ENCODE data around the gene DHX32.

The DHX32 gene

DNA sequence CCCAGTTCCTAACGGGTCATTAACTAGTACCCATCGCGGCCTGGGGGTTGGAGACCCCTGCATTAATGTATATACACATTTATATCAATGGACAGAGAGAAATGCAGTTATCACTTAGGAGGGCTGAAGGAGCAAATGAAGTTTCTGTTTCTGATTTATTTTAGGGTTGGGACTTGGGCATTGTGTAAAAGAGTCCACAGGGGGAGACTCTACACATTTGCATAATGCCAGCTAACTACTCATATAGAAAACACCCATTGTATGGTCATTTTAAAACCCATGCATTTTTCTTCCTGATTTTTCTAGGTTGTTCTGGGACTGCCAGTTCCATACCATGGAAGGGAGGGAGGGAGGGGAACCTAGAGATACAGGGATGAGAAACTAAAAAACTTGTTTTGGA is 34.2 kb downstream of the DHX32 start:
- DNase-seq = no peak

DNA sequence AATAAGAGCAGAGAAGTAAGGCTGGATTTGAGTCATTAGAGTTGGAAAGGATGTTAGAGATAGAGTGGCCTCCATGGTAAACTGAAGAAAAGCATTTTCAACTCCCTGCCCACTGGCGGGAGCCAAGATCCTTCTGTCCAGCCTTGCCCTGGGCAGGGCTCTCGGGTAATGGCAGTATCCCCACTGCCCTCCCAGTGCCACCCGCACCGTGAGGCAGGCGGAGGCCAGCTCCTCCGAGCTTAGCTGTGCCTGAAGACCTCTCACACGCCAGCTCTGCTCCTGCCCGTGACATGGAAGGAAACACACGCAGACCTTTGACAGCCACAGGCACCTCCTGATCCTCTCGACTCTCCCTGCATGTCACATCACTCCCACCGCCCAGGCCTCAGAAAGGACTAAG is 35.5 kb downstream of the DHX32 start:
- DNase-seq = no peak

DNA sequence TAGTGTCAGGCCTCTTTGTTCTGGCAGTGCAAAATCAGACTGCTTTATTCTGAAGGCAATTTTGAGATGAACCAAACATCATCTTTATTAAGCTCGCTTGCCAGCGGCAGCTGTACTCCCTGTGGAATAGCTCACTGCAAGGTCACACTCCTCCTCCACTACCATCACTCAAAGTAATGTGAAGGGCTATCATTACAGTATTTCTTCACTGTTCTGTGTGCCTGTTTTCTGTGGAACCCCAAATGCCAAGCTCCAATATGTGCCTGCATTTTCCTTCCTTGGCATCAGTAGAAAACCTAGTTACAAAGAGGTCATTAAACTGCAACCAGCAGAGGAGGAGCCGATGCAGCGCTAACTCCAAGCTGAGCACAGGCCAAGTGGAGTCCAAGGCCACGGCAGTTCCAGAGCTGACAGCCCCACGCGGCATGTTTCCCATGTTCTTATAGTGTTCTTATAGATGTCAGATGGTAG is 36.3 kb downstream of the DHX32 start:
- no peak for DNase-seq

DNA sequence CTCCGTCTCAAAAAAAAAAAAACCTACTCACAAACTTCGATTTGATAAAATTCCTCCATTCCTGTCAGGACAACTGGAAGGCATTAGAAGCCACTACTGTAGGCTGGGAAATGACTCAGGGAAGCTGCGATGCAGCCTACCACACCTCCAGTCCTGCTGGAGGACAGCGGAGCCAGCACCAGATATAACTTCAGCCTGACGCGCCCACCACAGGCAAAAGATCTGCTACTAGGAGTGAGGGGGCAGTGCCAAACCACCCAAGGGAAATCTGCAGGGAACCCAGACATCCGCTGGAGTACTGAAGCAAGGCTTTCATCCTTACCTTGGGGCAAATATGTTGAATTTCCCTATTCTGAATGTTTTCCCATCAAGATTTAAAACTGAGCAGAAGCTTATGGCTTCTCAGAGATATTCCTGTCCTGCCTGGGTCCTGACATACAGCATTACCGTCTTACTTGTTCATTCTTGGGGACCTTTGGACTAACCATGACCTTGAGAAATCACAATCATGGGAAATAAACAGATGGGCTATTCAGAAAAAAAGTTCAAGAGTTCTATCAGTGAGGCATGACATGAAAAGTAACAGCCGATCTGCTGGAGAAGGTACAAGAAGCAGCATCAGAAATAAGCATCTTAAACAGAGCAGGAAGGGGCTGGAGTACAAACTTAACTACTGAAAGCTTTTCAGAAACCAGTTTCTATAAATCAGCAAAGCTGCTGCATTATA is 37.3 kb downstream of the DHX32 start:
- no peak for DNase-seq

DNA sequence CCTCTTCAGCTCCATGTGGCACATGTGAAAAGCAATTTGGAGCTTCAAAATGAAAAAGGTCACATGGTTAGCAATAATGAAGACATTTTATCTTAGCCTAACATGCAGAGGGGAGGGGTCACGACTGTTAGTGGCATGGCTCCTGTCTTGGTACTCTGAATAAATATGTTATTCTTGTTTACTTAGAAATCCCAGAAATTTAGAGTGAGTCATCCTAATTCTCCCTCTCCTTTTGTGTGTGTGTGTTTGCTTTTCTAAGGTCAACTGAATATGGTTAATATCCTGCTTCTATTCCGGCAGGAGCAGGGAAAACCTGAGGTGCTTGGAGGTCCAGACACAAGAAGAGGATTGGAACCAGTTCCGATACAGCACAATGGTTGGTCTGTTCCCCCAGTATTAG is 40.1 kb downstream of the DHX32 start:
- no peak for DNase-seq

DNA sequence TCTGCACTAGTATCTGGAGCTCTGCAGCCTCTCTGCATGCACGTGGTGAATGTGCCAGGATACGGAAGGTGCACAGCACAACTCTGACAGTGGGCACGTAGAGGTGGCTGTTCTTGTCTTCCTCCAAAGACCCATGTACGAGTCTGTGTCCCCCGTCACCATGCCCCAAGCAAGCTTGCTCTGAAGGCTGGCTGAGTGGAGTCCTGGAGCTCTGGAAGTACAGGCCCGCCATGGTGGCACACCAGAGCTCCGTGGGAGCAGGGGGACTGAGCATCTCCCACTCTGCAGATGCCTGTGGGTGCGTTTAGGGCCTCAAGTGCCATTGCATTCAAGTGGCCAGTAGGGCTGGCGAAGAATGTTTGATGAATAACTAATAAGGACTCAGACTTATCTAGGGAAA is 40.7 kb downstream of the DHX32 start:
- no peak for DNase-seq

DNA sequence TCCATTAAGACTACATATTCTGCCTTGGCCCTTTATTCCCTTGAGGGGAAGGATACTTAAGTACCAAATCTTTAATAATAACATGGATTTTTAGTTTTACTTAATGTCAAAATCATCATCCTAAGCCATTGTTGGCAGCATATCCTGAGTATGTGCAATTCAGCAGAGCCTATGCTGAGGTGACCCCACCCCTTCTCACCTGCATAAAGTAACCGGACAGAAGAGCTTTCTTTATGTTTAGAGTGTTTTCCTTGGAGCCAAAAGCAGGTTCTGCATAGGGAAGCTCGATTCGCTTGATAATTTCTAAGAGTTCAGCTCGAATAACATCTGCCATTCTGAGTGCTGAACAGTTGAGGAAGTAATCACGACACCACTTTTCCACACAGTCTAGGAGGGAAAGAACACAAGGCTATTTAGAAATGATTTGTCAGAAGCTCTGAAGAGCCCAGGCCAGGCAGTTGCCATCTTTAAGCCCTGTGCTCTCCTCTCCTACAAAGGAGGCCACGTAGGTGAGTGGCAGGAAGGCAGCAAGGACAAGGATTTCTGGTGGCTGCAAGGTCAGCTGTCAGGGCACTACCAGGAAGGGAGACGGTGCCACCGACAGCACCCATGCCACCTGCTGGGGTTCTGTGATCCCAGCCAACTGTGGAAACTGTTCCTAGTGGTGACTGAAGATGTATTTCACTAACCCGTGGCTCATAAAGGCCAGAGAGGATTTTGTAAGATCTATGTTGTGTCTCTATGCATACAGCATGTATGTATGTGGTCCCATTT is 42.1 kb downstream of the DHX32 start:
- no peak for DNase-seq

DNA sequence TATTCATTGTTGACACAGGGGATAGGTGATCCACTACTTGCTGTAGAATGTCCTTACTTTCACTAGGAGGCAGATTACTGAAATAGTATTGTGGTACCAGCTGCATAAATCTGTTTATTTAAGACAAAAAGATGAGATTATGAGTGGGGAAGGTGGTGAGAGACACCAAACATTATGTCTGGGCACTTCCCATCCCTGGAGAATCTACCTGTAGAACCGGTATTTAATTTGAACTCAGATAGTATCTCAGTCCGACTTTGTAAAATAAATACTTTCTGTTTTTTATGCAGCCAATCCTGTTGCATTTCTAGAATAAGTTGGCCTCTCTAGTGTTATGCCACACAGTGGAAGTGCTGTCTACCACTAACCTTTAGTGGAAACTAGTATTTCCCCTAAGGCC is 44.3 kb downstream of the DHX32 start:
- no peak for DNase-seq

DNA sequence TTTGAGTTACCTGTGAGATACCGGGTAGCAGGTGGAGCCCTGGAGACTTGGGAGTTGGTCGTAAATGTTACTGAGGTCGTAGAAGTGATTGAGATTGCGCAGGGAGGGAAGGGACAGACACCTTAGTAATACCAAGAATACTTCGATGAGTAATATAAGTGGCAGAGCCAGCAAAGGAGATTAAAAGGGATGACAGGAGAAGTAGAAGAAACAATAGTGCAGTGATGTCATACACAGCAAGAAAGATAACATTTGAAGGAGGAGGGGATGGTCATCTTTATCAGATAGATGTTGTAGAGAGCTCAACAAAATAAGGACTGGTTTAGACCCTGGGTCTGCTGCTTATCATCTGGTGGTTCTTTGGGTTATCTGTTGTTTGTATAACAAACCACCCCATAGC is 52.8 kb downstream of the DHX32 start:
- no peak for DNase-seq

DNA sequence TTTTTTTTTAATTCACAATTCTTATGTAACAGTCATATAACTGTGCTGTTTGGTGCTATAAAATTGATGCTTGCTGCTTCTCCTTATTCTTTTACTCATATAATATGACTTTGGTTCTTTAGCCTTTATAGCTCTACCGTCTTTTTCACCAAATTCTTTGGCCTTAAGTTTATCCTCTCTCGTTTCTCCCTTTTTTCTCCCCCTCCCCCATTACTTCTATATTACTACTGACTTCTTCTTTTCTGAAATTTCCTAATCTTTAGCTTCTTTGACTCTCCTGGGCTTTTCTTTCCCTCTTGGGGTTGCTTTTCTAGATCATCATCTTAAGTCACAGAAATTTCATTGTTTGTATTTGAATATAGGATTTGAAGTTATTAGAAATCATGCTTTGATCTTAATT is 54.0 kb downstream of the DHX32 start:
- DNase-seq = no peak

DNA sequence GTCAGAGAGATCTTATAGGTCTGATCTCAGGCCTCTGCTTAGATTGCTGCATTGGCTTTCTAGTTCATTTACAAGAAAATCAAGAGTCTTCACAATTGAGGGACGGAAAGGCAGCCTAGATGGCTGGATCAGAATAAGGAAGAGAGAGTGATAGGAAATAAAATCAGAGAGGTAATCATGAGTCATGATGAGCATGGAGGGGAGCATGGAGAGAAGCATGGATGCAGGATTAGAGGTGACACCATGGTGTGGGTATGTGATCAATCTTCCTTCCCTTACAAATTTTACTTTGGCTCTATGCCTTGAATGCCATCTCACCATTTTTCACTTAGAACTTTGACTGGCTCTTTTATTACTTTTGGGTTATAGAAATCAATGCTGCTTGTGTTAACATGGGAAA is 56.4 kb downstream of the DHX32 start:
- DNase-seq = no peak

DNA sequence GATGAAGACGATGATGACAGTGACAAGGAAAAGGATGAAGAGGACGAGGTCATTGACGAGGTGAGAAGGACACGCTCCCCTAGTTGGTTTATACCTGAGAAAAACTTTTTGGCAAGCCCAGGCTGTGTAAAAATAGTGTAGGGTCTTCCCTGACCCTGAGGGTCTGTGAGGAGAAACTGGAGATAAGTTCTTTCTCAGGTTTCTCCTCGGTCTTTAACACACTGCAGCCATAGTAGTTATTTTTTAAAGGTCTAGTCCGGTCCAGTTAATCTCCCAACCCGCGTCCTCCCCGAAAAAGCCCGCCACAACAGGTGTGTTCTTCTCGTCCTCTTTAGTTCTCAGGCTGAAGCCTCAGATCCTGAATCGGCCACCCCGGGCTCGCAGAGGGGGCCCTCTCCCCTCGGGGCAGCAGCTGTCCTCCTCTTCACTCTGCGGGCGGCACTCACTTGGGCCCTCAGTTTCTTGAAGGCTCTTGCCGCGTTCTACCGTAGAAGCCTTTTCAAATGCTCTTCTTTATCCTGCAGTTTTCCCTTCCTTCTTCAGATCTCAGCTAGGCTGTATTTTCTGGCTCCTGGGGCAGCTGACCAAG is 57.3 kb downstream of the DHX32 start:
- DNase-seq = peak; percentile 7

DNA sequence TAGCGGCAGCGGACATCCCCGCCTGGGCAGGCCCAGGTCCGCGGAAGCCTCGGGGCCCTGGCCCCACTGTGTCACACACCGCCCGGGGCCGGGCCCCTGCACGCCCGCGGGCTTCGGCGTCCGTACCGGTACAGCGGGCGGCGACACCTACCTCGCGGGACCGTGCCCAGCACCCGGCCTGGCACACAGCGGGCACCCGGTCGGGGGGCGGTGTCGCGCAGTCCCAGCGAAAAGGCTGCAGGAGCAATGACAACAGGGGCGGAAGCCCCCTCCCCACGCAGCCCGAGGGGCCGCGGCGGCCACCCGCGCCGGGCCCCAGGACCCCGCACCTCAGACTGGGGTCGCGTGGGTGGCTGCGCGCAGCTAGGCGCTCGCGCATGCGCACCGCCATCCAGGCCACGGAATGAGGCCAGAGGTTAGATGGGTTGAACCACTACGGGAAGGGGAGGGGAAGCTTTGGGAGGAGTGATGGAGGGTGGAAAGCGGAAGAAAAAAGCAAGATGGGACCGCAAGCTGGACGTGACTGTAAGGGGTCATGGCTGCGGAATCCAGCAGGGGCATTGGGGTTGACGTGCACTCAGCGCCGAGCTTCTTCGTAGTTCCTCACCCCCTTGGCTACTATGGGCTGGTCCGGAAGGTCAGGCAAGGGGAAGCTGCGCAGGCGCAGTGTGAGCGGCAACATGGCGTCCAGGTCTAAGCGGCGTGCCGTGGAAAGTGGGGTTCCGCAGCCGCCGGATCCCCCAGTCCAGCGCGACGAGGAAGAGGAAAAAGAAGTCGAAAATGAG is 58.0 kb downstream of the DHX32 start, which contains the start of the genes BCCIP and UROS:
Gene BCCIP, plus strand, starts transcription at position 669 of the 785 bp plus-strand sequence. Its CDS starts 12 bp downstream, at position 681.
Gene UROS, minus strand, starts transcription at position 381 of the 785 bp plus-strand sequence. CDS start 6,759 bp downstream, outside the sequence.
- peak; percentile 92 for DNase-seq

DNA sequence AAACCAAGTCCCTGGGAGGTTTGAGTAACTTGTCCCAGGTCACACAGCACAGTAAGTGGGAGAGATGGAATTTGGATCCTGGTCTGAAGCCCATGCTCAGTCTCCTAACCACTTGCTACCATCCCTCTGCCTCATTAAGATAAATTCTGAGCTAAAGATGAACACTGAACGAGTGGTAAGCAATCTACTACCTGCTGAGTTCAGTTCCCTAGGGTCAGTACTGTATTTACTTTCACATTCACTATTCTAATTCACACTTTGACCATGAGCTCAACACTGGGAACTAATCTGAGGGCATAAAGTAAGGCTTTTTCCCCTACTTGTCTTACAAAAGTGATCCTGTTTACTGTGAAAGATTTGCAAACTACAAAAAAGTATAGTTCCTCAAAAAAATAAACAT is 60.4 kb downstream of the DHX32 start:
- DNase-seq = no peak

DNA sequence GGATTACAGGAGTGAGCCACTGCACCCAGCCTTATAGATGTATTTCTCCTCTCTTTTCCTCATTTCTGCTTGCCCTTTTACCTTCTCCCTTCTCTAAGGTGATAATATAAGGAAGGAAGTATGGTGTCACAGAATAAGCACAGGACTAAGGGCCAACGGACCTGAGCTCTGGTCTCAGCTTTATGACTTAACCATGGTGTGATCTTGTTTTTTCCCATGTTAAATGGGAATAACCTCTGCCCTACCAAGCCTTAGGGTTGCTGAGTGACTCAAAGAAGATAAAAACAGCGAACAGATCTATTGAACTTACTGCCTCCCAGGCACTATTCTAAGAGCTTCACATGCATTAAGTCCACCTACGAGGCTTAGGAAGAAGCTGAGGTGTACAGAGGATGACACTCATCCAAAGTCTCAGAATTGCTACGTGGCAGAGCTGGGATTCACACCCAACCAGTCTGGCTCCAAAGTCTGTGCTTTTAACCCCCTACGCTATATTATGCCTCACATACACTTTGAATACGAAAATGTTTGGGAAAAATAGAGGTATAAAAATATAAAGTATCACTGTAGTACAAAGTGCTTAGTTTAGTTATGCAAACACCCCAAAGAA is 63.6 kb downstream of the DHX32 start:
- DNase-seq = no peak

DNA sequence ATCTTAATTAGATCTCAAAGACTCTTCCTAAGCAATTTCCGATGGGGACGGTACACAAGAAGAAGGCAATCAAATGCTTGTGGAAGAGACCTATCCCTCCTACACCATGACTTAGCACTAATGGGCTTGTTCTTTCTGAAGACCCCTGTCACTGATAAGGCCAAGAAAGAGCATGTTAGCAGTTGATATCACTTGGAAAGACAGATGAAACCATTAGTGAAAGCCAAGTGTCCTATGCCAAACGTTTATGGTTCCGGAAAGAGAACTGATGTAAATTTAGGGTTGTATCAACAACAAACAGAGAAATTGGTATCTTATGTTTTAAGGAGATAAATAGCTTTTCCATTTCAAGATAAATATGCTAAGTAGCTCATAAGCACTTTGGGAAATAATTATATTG is 64.5 kb downstream of the DHX32 start:
- DNase-seq = no peak

DNA sequence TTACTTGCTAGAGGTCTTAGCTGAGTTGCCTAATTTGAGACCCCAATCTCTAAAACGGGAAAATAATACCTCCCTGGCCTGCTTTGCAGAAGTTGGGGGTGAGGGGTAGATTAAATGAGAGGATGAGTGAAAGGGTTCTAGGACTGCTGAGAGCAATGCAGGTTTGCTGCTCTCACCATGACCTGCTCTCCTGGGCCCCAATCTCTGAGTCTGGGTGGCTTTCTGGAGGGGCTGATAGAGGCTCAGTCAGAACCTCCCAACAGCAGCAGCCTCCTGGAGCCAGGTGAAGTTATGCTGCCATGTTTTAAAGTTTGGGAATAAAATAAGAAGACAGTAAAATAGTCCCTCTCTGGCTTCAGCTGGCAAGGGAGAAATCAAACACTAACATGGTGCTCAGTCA is 65.3 kb downstream of the DHX32 start:
- no peak for DNase-seq

DNA sequence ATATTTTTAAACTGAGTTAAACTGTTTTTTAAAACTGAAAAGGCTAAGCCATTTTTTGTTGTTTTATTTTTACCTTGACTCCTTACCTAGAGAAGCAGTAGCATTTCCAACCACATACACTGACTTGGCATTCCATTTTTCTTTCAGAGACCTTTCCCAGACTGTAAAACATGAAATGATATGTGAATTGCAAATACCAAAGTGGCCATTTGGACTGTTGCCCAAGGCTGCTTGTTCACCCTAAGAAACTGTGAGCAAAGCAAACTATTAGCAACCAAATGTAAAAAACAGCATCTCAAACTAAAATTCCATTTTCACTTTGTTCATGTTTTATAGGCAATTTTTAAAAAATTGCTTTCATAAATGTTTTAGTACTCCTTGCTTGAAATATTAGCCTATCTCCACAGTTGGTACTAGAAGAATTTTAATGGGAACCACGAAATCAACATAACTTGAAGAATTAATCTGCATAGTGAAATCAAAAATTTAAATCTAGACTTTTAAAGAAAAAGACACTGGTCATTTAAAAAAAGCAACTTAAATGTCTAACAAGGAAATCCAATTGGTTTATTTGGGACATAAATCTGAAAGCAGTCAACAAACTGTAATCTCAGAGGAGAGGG is 68.9 kb downstream of the DHX32 start:
- DNase-seq = no peak

DNA sequence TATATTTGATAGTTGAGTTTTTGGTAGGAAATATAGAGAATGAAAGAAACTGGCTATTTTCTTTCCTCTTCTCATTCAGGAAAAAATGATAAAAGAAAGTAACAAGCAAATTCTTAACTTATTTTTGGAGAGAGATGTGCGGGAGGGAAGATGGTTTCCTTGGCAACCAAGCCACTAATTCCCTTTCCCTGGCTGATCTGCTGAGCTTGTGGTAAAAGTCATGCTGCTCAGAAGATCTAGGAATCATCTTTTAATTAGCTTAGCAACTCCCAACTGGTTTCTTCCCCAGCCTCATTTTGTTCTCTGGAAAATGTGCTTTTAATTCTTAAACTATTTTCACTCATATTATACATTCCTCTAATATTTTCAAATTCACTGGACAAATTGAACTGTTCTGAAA is 69.8 kb downstream of the DHX32 start:
- DNase-seq = no peak

DNA sequence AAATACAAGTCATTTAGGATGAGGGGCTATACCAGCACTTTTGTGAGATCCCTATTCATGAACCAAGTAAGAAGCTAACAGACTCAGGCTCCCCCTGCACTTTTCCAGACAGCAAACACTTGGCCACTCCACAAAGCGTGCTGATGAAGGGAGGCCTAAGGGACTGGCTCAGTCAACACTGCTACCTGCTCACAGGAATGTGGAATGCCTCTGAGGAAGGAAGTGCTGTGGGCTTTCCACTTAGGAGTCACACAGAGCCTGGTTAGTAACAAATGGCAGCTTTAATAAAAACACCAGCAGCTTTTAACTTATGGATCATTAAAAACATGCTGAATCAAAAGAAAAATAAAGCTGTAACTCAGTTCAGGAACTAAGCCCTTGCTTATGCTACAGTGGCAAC is 73.0 kb downstream of the DHX32 start:
- no peak for DNase-seq

DNA sequence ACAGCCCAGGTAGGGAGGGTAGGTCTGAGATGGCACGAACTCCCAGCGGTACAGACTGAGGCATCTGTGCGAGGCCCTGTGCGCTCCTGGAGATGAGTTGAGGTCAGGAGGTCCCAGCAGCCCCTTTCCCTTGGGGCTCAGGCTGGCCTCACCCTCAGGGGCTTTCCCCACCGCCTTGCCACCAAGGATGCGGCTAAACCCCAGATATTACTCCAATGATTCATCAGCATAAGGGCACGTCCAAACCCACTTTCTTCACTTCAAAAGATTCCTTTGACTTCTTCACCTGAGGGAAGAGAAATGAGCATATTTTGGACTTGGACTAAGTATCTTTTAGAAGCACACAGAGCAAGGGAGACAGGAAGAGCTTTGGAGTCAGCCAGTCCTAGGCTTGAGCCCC is 78.4 kb downstream of the DHX32 start:
- no peak for DNase-seq

DNA sequence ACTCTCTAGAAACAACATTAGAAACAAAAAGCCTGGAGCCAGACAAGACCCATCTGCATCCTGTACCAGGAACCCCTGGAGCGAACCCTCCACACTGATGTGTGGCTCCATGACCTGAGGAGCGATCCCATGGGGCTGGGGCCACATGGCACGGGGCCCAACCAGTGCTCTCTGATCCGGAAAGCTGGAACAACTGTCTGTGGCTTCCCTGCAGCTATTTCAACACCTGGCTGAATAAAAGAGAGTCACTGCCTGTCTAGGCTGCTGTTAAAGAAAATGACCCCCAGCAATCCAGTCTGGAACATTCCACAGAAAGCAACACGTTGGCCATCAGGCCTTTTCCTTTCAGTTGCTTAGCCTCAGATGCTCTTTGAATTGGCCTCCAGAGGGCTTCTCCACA is 79.0 kb downstream of the DHX32 start:
- no peak for DNase-seq
